ENCODE results near the gene JPT1.
"Not testable (repeated sequence)": the region's sequence is repeated elsewhere in the genome, so short reads cannot be mapped to it uniquely, and the experiment has no call there.

JPT1 gene

DNA sequence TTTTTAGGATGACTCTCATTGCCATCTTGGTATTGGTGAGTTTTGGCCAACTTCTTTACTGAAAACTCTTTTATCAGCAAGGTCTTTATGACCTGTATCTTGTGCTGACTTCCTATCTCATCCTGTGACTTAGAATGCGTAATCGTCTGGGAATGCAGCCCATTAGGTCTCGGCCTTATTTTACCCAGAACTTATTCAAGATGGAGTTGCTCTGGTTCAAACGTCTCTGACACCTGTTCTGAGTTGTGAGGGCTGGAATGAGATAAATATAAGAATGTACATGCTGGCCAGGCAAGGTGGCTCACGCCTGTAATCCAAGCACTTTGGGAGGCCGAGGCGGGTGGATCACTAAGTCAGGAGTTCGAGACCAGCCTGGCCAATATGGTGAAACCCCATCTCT, 4.2 kb upstream of the JPT1 start:
- DNase-seq (ENCODE audit: low read depth in 3 of 3), result not testable (repeated sequence)

DNA sequence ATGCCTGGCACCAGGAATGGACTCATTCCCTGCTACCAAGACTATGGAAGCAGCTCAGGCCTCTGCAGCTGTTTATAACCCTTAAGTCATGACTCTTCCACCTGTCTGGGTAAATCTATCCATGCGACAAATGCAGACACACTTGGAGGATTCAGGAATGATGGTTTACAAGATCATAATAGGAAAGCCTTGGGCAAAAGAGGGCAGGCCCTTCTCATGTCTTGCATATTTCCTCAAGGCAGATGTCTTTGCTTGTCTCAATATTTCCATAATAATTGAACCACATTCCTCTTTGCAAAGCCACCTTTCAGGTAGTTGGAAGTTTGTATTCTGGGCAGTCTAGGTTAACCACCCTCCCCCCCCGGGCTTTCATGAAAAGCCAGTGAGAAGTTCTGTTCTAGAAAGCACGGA, 884 bp upstream of the JPT1 start:
- DNase-seq (ENCODE audit: low read depth in 3 of 3), result no peak

DNA sequence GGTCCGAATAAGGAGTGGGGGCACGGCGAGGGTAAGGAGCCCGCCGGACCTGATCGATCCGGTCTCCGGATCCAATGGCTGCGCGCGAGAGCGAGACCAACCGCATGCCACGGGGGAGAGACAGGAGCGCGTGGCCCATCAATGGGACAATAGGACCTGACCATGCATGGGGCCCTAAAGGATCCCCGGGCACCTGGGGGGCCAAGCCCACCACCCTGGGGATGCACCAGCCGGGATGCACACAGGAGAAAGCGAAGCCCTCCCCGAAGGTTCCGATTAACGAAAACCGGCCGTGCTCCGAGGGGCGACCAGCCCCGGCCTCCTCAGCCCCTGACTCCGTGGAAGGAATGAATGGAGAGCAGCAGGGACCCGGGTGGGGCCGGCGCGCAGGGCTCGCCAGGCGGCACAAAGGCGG, 525 bp downstream of the JPT1 start:
- DNase-seq (ENCODE audit: low read depth in 3 of 3), result no peak

DNA sequence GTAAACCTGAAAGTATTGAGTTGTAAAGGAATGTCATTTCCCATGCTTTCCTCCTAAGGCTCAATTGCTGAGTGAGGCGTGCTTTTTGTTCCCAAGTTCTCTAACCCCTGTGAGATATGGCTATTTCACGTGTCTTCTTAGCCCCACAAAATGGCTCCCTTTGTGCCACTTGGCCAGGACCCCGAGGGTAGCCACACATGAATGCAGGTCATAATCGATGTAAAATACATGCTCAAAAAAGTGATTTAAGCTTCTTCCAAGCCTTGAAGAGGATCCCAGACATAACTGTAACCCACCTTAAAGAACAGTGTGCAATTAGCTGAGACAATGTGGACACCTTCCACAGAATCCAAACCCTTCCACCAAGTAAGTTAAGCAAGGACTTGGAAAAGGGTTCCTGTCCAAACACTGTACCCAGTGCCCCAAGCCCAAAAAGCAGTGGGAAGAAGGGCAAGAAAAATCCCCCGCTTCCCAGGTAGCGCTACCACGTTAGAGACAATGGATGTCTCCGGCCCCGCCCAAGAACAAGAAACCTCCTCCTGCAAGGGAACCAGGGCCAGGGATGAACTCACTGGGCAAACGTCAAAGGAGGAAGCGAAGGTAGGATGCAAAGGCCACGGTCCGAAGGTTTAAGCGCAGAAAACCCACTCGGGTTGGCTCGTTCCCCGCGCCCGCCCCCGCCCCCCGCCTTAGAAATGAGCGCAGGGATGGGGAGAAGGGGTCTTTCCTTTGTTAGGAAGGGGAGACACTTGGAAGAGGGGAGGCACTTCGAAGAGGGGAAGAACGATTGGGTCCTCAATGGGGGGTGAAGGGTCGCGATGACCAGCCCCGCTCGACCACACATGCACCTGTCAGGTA, 1.2 kb downstream of the JPT1 start:
- DNase-seq (ENCODE audit: low read depth in 3 of 3), result no peak

DNA sequence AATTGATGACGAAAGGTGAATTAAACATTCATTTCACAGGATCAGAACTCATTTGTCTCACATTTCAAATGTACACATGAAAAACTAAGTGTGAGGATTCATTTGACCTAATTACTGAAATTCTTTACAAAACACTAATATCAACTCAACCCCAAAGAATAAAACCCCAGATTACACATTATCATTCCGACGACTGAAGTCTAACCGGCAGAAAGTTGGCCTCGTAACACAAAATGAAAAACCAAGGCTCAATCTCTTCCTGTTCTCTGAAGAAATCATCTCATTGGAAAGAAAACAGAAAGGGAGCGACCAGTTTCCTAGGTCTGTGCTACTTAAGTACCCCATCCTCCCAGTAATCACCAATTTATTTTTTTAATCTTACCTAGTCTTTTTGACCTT, 1.8 kb downstream of the JPT1 start:
- no peak for DNase-seq (ENCODE audit: low read depth in 3 of 3)

DNA sequence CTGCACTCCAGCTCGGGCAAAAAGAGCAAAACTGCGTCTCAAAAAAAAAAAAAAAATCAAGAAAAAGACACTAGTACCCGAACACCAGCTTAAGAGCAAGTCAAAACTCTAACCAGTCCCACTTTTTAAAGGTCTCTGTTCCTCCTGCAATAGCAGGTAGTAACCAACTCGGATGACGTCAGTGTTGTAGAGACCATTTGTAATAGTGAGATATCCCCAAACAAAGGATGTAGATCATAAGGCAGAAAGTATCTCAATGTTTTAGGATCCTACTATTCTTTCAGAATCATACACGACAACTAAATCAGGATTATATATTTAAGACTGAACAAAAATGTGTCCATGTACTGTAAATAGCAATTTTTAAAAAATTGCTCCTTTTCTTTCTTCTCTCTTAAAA, 2.4 kb downstream of the JPT1 start:
- no peak for DNase-seq (ENCODE audit: low read depth in 3 of 3)

DNA sequence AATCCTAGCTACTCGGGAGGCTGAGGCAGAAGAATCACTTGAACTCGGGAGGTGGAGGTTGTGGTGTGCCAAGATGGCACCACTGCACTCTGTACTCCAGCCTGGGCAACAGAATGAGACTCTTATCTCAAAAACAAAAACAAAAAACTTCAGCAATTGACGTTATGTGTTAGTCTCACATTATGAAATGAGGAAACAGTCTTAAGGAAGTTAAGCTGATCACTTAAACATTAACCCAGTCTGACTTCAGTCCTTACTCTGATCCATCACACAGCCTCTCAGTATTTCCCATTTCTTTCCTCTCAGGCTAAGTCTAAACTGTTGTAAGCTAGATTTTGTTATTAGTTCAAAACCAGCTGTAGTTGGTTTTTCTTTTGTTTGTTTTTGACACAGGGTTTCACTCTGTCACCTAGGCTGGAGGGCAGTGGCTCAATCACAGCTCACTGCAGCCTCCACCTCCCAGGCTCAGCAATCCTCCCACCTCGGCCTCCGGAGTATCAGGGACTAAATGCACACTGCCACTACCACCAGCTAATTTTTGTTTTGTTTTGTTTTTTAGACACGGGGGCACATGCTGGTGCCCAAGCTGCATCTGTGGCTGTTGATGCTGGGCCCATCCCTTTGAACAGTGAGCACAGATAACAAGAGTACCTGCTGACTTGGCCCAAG, 6.3 kb downstream of the JPT1 start:
- no peak for DNase-seq (ENCODE audit: low read depth in 3 of 3)

DNA sequence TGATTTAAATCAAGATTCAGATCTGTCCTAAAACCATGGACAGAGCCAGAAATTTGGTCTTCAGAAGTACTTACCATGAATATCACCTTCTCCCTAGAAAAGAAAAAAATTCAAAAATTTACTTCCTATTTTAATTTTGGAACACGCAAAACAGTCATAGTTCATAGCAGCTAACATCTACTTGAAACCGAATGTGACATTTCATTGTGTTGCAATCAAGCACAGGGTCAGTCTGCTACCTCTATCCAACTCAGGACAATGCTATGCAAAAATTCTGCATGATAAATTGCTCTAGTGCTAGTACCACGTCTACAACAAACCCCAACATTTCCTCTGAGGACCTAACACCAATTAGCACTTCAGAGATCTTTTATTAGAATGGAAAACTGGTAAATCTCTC, 7.7 kb downstream of the JPT1 start:
- no peak for DNase-seq (ENCODE audit: low read depth in 3 of 3)

DNA sequence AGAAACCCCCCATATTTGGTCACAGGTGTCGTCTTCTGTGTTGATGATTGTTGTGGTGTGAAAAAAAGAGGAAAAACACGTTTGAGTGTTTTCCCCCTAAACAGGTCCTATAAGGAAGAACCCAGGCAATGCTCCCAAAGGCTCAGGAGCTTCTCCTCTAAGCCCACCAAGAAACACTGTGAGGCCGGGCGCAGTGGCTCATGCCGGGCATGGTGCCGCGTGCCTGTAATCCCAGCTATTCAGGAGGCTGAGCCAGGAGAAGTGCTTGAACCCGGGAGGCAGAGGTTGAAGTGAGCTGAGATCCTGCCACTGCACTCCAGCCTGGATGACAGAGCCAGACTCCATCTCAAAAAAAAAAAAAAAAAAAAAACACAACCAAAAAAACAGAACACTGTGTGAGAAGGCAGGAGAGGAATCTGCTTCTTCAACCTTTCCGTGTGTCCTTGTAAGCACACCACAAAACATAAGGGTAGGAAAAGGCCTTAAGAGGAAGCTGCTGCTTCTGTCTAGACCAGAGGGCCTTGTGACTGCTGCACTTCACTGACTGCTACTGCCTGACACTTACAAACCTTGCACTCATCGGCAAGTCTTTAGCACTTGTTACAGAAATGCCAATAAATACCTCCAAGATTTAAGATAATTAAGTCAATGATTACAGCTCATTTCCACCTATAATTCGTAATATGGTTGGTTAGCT, 9.3 kb downstream of the JPT1 start:
- no peak for DNase-seq (ENCODE audit: low read depth in 3 of 3)

DNA sequence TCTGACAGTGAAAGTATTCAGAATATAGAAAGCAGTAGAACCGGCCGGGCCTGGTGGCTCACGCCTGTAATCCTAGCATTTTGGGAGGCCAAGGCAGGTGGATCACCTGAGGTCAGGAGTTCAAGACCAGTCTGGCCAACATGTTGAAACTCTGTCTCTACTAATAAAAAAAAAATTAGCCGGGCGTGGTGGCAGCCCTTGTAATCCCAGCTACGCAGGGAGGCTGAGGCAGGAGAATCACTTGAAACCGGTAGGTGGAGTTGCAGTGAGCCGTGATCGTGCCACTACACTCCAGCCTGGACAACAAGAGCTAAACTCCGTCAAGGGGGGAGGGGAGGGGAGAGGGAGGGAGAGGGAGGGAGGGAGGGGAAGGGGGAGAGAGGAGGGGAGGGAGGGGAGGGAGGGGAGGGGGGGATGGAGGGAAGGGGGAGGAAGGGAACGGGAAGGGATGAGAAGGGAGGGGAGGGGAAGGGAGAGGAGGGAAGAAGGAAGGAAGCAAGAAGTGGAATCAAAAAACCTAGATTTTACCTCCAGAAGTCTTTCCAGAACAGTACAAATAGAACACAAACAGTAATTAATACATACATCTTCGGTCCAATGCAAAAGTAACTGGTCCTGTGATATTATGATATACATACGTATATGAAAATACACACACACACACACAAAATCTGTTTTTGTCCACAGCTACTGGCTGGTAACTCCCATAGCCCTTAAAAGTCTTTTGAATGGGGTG, 11.9 kb downstream of the JPT1 start:
- no peak for DNase-seq (ENCODE audit: low read depth in 3 of 3)

DNA sequence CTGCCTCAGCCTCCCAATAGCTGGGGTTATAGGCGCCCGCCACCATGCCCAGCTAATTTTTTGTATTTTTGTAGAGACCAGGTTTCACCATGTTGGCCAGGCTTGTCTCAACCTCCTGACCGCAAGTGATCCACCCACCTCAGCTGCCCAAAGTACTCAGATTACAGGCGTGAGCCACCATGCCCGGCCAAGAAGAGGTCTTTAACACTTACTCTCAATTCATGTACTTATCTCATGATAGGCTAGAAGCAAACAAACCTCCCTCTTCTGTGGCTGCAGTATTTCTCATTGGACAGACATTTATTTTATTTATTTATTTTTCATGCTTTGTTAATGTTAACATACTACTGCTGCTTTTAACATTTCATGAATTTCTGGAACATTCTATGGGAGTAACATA, 15.8 kb downstream of the JPT1 start:
- DNase-seq (ENCODE audit: low read depth in 3 of 3), result no peak

DNA sequence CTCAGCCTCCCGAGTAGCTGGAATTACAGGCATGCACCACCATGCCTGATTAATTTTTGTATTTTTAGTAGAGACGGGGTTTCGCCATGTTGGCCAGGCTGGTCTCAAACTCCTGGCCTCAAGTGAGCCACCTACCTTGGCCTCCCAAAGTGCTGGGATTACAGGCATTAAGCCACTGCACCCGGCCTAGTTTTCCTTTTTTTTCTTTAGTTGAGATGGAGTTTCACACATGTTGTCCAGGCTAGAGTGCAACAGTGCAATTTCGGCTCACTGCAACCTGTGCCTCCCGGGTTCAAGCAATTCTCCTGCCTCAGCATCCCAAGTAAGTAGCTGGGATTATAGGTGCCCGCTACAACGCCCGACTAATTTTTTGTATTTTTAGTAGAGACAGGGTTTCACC, 16.6 kb downstream of the JPT1 start:
- DNase-seq (ENCODE audit: low read depth in 3 of 3), result not testable (repeated sequence)

DNA sequence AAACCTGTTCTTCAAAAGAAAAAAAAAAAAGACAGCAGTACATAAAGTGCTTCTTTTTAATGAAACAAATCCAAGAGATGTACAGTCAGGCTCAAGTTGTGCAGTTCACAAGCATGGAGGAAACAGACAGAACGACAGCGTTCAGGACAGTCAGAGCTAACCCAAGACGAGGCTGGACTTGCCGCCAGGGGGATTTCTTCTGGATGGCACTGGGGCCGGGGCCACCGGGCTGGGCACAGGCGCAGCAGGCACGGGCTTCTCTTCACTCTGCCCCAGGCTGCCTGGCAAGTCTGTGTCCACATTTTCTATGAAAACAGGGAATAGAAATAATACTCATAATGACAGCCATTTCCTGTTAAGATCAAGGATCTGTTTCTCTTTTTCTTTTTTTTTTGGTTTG, 18.4 kb downstream of the JPT1 start:
- no peak for DNase-seq (ENCODE audit: low read depth in 3 of 3)

DNA sequence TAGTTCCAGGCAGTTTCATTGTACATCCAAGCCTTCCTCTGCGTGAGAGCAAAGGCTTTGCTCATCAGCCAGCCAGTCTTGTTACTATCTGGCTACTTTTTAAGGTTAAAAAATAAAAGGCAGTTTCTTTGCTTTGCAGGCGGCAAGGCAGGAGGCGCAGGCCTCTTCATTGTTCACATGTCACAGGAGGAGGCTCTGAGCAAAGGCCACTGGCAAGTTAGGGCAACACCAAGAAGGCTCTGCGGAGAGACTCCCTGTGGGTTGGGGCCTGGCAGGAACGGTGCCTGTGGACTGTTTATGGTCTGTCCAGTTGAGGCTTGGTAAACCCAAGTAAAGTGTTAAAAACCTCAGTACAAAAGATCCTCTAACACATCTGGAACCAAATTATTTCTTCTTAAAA, 18.9 kb downstream of the JPT1 start:
- DNase-seq (ENCODE audit: low read depth in 3 of 3), result no peak

DNA sequence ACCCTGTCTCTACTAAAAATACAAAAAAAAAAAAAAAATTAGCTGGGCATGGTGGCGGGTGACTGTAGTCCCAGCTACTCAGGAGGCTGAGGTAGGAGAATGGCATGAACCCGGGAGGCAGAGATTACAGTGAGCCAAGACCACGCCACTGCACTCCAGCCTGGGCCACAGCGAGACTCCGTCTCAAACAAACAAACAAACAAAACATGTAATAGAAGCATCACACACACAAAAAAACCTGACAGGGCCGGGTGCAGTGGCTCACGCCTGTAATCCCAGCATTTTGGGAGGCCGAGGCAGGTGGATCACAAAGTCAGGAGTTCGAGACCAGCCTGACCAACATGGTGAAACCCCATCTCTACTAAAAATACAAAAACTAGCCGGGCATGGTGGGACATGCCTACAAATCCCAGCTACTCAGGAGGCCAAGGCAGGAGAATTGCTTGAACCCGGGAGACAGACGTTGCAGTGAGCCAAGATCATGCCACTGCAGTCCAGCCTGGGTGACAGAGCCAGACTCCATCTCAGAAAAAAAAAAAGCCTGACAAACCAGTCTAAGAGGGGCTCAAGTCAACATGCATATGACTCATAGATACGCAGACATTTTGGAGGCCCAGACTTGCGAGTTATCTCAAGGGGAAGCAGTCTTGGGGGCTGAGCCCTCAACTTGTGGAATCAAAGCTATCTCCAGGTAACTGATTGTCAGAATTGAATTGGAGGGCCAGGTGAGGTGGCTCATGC, 20.5 kb downstream of the JPT1 start:
- not testable (repeated sequence) for DNase-seq (ENCODE audit: low read depth in 3 of 3)

DNA sequence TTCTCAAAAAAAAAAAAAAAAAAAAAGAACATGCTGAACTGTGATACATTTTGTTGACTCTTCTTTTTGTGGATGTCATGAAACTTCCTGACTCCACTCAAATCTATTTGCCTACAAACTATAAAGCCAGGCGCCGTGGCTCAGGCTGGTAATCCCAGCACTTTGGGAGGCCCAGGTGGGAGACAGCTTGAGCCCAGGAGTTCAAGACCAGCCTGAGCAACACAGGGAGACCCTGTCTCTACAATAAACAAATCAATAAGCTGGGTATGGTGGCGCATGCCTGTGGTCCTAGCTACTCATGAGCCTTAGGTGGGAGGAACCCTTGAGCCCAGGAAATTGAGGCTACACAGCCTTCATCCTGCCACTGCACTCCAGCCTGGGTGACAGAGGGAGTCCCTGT, 21.3 kb downstream of the JPT1 start:
- DNase-seq (ENCODE audit: low read depth in 3 of 3), result no peak

DNA sequence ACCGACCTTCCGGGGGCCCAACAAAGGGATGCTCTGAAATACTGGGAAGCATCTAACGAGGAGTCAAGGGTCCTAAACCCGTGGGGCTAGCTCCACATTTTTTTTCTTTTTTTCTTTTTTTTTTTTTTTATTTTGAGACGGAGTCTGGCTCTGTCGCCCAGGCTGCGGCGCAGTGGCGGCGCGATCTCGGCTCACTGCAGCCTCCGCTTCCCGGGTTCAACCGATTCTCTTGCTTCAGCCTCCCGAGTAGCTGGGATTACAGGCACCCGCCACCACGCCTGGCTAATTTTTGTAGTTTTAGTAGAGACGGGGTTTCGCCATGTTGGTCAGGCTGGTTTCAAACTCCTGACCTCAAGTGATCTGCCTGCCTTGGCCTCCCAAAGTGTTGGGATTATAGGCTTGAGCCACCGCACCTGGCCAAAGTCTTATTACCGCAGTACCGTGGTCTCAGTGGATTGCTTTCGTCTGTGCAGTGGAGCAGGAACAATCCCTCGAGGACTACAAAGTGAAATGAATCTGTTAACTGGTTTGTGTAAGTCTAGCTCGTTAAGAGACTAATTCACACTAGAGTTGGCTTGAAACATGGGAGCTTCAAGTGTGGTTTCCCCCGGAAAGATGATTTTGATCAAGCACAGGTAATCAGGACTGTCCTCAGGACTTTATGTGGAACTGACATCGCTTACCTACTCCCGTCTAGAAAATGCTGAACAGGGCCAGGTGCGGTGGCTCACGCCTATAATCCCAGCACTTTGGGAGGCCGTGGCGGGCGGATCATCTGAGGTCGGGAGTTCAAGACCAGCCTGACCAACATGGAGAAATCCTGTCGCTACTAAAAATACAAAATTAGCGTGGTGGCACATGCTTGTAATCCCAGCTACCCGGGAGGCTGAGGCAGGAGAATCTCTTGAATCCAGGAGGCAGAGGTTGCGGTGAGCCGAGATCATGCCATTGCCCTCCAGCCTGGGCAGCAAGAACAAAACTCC, 22.0 kb downstream of the JPT1 start:
- DNase-seq (ENCODE audit: low read depth in 3 of 3), result not testable (repeated sequence)

DNA sequence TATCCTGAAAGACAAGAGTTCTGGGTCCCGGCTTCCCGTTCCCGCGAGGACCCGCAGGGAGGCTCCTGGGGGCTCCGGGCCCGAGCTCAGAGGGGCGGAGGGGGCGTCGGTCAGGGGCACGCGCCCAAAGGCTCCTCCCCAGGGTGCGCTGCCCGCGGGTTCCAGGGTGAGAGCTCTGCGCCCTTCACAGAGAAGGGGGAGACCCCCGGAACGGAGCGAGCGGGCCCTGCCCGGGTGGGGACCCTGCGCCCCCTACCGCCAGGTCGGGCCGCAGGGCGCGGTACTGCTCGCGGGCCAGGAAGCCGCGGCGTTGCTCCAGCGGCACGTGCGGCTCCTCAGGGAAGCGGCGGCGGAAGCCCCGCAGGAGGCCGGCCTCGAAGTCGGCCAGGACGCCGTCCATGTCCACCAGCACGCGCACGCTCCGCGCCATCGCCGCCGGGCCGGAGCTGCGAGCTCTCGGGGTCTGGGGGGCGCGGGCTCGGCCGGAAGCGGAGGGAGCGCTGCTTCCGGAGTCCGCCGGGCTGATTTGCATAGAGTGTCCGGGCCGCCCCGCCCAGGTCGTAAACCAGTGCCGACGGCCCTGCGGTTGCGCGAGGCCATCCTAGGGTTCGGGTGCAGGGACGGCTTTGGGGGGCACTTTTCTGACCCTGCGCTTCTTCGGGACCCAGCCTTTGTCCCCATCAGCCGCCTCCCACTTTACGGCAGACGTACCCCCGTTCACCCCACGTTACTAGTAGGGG, 22.9 kb downstream of the JPT1 start, which contains the start of gene NT5C:
Gene NT5C (minus strand): TSS at position 465 of the 740 bp plus-strand sequence. CDS start 35 bp downstream, at position 430.
- peak; percentile 29 to 69 (median 47) for DNase-seq (ENCODE audit: low read depth in 3 of 3)

DNA sequence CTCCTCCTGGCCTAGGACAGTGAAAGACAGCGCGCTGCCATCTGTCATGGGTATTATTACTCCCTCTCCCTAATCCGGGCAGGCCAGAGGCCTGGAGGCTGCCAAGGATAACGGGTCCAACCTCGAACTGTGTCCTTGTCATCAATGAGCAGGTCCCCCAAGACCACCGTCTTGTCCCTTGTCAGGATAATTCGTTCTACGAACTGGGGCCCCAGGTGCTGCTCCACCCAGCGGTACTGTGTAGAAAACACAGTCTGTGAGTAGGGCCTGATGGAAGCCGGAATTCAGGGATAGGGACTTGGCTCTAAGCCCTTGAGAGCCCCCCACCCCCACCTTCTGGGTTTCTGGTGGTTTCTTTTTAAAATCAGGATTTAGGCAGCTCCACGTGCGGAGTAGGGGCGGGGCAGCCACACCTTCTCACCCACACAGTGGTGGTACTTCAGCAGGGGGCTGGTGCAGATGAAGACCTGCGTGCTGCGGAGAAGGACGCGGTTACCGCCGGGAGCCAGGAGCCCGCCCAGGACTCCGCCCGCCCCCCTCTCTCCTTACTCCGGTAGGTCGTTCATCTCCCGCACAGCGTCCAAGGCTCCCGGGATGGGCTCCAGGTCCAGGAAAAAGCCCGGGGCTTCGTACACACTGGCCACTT, 23.6 kb downstream of the JPT1 start:
- peak in 2 of 3 experiments; percentile 35 to 44 for DNase-seq (ENCODE audit: low read depth in 3 of 3)
